H1 (cell line): ENCODE data around the gene DENND1A.

Source experiments
- ASH2L ChIP-seq: fragments of 200-600, 300-600 bp; sonication (generic); IDR thresholded peaks from one replicate; pipeline ENCODE4 v1.7.1; 2017; ENCODE audit warnings: low read length
- CBX8 ChIP-seq: fragments of 300-800, 300-1000 bp; sonication (generic); IDR thresholded peaks from 2 replicates; pipeline ENCODE4 v1.7.1; 2016; ENCODE audit warnings: low read depth, low read length, borderline replicate concordance
- EP300 ChIP-seq, 2 experiments: IDR thresholded peaks; 1 replicate in 1 of 2; 2 replicates in 1 of 2; pipeline ENCODE4 v1.6.1; 2011 to 2012; ENCODE audit warnings: low read depth in 2 of 2, low read length in 2 of 2, mild to moderate bottlenecking in 2 of 2, borderline replicate concordance in 1 of 2, inconsistent platforms in 1 of 2, moderate library complexity in 1 of 2
- EZH2 ChIP-seq: fragments of 200-600 bp; sonication (generic); IDR thresholded peaks from 2 replicates; pipeline ENCODE4 v1.7.1; 2012; ENCODE audit warnings: low read depth, mild to moderate bottlenecking, moderate library complexity, low read length, inconsistent platforms; ENCODE audit not compliant: severe bottlenecking
- GABPA ChIP-seq: IDR thresholded peaks from 2 replicates; pipeline ENCODE4 v1.6.1; 2011; ENCODE audit warnings: mild to moderate bottlenecking, low read length, moderate library complexity, borderline replicate concordance; ENCODE audit not compliant: insufficient read depth
- MAX ChIP-seq: IDR thresholded peaks from 2 replicates; pipeline ENCODE4 v1.6.1; 2012; ENCODE audit warnings: inconsistent platforms
- POLR2A ChIP-seq, 2 experiments: IDR thresholded peaks; 1 replicate in 1 of 2; 2 replicates in 1 of 2; pipeline ENCODE4 v1.6.1; 2011; ENCODE audit warnings: low read depth in 2 of 2, low read length in 2 of 2, mild to moderate bottlenecking in 2 of 2; ENCODE audit errors: control extremely low read depth in 1 of 2
- POLR2AphosphoS5 ChIP-seq: IDR thresholded peaks from 2 replicates; pipeline ENCODE4 v1.6.1; 2011; ENCODE audit warnings: low read depth, low read length
- POU5F1 ChIP-seq: IDR thresholded peaks from 2 replicates; pipeline ENCODE4 v1.6.1; 2011; ENCODE audit warnings: low read depth, mild to moderate bottlenecking, low read length, moderate library complexity
- RAD21 ChIP-seq, 2 experiments: IDR thresholded peaks in 1 of 2; conservative IDR thresholded peaks in 1 of 2; 2 replicates each; pipeline ENCODE4 v1.6.1; 2011; ENCODE audit warnings: low read depth in 2 of 2, low read length in 2 of 2, improper control_type of control experiment in 1 of 2, inconsistent platforms in 1 of 2, mild to moderate bottlenecking in 1 of 2, moderate library complexity in 1 of 2
- YY1 ChIP-seq: IDR thresholded peaks from 2 replicates; pipeline ENCODE4 v1.6.1; 2011; ENCODE audit warnings: low read depth, mild to moderate bottlenecking, low read length
- TF ChIP-seq, protein P1 (sequence below), 3 experiments: IDR thresholded peaks; 1 replicate in 2 of 3; 2 replicates in 1 of 3; pipeline versions ENCODE4 v1.5.1 to v1.6.1; 2011; ENCODE audit warnings: low read length in 3 of 3, mild to moderate bottlenecking in 3 of 3, inconsistent platforms in 2 of 3, low read depth in 1 of 3, moderate library complexity in 1 of 3; ENCODE audit not compliant: insufficient read depth in 1 of 3; ENCODE audit errors: control extremely low read depth in 1 of 3
- TF ChIP-seq, protein P2 (sequence below): IDR thresholded peaks from 2 replicates; pipeline ENCODE4 v1.6.1; 2011; ENCODE audit warnings: low read depth, mild to moderate bottlenecking, low read length; ENCODE audit not compliant: insufficient read depth

DNA sequence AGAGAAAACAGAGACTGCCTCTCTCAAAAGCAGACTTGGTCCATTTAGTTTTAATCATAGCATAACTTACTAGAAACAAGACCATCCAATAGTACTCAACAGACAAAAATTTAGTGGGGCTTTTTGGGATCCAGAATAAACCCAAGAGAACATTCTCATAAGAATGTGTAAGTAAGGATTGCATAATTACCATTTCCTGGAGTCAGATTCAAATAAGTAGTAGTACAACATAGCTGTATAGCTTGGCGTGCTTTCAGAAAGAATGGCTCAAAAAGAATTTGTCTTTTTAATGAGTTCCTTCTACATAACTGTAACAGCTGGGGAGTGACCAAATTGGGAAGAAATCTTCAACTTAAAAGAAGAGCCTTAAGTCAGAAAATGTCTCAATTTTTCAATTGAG is 145.4 kb downstream of the DENND1A start:
- TF ChIP-seq, protein P1, sequence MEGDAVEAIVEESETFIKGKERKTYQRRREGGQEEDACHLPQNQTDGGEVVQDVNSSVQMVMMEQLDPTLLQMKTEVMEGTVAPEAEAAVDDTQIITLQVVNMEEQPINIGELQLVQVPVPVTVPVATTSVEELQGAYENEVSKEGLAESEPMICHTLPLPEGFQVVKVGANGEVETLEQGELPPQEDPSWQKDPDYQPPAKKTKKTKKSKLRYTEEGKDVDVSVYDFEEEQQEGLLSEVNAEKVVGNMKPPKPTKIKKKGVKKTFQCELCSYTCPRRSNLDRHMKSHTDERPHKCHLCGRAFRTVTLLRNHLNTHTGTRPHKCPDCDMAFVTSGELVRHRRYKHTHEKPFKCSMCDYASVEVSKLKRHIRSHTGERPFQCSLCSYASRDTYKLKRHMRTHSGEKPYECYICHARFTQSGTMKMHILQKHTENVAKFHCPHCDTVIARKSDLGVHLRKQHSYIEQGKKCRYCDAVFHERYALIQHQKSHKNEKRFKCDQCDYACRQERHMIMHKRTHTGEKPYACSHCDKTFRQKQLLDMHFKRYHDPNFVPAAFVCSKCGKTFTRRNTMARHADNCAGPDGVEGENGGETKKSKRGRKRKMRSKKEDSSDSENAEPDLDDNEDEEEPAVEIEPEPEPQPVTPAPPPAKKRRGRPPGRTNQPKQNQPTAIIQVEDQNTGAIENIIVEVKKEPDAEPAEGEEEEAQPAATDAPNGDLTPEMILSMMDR (IDR thresholded peaks at IDR 0.05; ENCODE audit: control extremely low read depth in 1 of 3, insufficient read depth in 1 of 3, low read depth in 1 of 3, low read length in 3 of 3), result no peak
- TF ChIP-seq RAD21 (IDR thresholded peaks at IDR 0.05 in 1 of 2, conservative IDR thresholded peaks at IDR 0.05 in 1 of 2; ENCODE audit: low read depth in 2 of 2, low read length in 2 of 2), result no peak
- TF ChIP-seq POU5F1, result no peak
- no peak for TF ChIP-seq MAX
- no peak for TF ChIP-seq POLR2A (IDR thresholded peaks at IDR 0.05; ENCODE audit: control extremely low read depth in 1 of 2, low read depth in 2 of 2, low read length in 2 of 2)
- TF ChIP-seq GABPA, result no peak
- no peak for TF ChIP-seq EP300 (IDR thresholded peaks at IDR 0.05; ENCODE audit: borderline replicate concordance in 1 of 2, low read depth in 2 of 2, low read length in 2 of 2)
- TF ChIP-seq EZH2, result no peak
- TF ChIP-seq YY1, result no peak
- no peak for TF ChIP-seq CBX8
- no peak for TF ChIP-seq ASH2L
- TF ChIP-seq POLR2AphosphoS5, result no peak
- TF ChIP-seq, protein P2, sequence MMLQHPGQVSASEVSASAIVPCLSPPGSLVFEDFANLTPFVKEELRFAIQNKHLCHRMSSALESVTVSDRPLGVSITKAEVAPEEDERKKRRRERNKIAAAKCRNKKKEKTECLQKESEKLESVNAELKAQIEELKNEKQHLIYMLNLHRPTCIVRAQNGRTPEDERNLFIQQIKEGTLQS, result no peak
